HG03520 (cell line): ENCODE measurements around the gene KIF2C.
"Not testable (repeated sequence)": the region's sequence is repeated elsewhere in the genome, so short reads cannot be mapped to it uniquely, and the experiment has no call there.

Source experiments
- ATAC-seq: cut with Tn5 transposase; IDR thresholded peaks from one replicate; pipeline ENCODE4 v1.9.1; 2021; ENCODE audit warnings: mild to moderate bottlenecking, moderate library complexity; ENCODE audit not compliant: unreplicated experiment

Gene KIF2C

DNA sequence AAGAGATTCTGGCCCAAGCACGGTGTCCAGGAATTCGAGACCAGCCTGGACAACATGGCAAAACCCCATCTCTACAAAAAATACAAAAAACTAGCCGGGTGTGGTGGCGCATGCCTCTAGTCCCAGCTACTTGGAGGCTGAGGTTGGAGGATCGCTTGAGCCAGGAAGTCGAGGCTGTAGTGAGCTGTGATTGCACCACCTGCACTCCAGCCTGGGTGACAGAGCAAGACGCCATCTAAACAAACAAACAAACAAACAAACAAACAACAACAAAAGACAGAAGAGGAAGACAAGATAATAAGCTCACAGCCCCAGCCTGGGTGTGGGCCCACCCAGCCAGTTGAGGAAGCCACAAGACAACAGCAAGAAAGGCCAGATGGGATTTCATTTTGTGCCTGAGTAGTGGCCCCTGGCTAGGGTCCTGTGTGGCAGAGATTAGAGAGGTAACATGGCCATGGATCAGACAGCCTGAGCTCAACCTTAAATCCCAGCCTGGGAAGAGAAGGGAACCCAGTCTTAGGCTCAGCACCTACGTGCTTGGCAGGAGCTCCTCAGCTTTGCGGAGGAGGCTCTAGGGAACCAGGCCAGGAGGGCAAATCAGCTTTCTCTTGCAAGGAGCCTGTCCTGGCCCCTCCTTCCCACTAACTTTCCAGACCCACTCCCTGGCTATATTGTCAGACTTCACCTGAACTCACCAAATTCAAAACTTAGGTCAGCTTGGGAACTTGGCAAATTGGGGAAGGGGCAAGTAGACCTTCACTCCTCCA, 53.3 kb downstream of the KIF2C start:
- ATAC-seq = no peak

DNA sequence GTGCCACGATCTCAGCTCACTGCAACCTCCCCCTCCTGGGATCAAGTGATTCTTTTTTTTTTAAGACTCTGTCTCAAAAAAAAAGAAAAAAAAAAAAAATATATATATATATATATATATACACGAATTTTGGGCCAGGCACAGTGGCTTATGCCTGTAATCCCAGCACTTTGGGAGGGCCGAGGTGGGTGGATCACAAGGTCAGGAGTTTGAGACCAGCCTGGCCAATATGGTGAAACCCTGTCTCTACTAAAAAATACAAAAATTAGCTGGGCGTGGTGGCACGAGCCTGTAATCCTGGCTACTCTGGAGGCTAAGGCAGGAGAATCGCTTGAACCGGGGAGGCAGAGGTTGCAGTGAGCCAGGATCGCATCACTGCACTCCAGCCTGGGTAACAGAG, 58.2 kb downstream of the KIF2C start:
- ATAC-seq = not testable (repeated sequence)

DNA sequence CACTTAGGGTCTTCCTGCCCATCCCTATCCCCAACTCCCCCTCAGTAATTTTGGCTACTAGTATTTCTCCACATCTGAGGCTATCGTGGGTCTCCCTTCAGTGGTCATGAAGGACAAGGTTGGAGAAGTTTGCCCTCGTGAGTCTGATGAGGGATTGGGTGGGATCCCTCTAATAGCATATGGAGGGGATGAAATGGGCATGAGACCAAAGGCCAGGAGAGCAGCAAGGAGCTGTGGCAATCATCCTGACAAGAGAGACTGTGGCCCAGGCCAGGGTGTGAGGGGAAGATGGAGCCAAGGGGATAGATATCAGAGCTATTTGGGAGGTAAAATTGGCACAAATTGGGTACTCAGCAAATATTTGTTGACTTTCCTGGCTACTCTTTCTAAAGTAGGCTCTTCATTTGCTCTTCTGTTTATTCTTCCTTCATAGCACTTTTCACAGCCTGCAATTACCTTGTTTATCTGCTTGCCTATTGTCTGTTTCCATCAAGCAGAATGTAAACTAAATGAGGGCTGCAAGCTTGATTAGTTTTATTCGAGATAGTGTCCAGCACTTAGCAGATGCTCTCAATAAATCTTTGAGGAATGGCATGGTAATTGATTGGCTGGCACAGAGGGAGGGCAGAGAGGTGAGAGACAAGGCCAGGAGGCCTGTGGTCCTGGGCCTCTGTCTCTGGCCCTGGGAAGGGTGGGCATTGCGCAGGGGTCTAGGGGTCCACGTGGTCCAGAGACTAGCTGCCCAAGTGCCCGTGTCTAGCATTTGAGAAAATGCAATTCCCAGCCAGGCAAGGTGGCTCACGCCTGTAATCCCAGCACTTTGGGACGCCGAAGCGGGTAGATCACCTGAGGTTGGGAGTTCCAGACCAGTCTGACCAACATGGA, 59.1 kb downstream of the KIF2C start:
- ATAC-seq = no peak

DNA sequence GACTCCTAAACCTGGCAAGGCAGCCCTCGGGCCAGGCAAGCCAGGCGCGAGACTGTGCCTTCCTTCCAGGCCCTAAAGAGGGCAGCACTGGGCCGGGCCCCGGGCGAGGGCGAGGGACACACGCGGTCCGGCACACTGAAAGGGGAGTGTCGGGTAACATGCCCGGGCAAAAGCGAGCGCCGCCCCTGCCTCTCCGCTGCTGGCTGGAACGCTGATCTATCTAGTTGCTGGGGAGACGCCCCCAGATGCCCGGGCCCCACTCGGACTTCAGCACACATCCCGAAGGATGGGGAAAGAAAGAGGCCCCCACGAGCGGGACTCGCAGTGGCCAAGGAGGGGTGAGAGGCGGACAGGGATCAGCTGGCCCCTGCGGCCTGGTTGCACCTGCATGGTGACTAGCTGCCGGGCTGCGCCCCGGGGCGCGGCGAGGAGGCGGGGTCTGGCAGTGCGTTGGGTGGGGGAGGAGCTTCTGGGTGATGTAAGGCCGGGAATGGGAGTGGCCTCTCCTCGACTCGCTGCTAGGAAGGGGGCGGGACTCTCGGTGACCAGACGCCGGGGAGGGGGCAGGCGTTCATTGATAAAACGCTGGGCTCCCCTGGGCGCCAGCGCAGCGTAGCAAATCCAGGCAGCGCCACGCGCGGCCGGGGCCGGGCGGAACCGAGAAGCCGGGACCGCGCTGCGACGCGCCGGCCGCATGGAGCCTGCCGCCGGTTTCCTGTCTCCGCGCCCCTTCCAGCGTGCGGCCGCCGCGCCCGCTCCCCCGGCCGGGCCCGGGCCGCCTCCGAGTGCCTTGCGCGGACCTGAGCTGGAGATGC, 60.3 kb downstream of the KIF2C start, which contains the start of gene PLK3:
Gene PLK3 (plus strand): TSS at position 608 of the 815 bp plus-strand sequence. CDS start 87 bp downstream, at position 695.
- peak; percentile 65 for ATAC-seq

- no peak for ATAC-seq
Observed at GRCh38 chr1:44801491-44802305, 62.1 kb downstream of the KIF2C start.

GRCh38 chr1:44802306-44803061, 62.8 kb downstream of the KIF2C start:
- ATAC-seq = no peak

GRCh38 chr1:44803062-44803311, 63.4 kb downstream of the KIF2C start:
- ATAC-seq = no peak

- no peak for ATAC-seq
Observed at GRCh38 chr1:44803312-44804095, 63.9 kb downstream of the KIF2C start.

- no peak for ATAC-seq
Observed at GRCh38 chr1:44805311-44806024, 65.8 kb downstream of the KIF2C start.

GRCh38 chr1:44806025-44806703, 66.5 kb downstream of the KIF2C start:
- no peak for ATAC-seq

DNA sequence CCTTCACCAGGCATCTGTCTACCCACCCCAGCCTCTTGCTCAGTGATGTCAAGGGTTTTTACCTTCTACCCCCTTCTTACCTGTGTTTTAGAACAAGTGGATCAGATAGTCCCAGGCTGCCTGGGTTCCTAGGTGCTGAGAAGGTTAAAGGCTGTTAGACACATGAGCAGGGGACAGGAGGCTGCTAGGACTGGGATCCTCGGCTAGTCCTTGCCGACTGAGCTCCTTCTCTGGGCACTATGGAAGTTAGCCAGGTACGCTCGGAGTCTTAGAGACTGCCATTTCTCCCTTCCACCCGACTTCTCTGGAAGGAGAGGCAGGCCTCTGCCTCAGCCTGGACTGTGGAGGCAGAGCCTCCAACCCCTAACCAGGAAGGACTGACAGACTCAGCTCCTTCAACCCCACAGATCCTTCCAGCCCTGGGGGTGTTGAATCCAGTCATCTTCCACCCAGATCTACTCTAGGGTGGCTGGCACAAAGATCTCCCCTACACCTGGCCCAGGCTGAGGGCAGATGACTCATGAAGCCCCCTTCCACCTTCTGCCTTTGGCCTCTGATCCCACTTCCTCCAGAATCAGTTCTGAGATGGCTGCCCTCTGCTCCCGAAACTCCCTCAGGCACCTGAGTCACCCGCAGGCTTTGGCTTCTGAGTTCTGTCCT, 67.2 kb downstream of the KIF2C start, which contains the start of gene DYNLT4:
Gene DYNLT4 (minus strand): TSS at position 648 of the 660 bp plus-strand sequence. CDS start 683 bp downstream, outside the sequence.
- ATAC-seq = no peak

GRCh38 chr1:44807364-44808062, 67.9 kb downstream of the KIF2C start:
- peak; percentile 36 for ATAC-seq

- no peak for ATAC-seq
Observed at GRCh38 chr1:44808063-44808937, 68.7 kb downstream of the KIF2C start, which contains the start of gene BTBD19. Gene BTBD19, plus strand, starts transcription at chr1:44808523. Its CDS starts 298 bp downstream, at chr1:44808821.

- ATAC-seq = peak; percentile 55
Observed at GRCh38 chr1:44808938-44809917, 69.6 kb downstream of the KIF2C start.
